SU-DHL-6 (cell line): ENCODE results near the gene LRRK1.

Source experiments
- EZH2phosphoT487 ChIP-seq: fragments of 200-600 bp; sonication (generic), shearing (Covaris generic); conservative IDR thresholded peaks from 2 replicates; pipeline ENCODE4 v1.6.1; 2018; ENCODE audit warnings: mild to moderate bottlenecking, antibody characterized with exemption, low read length, moderate library complexity, mixed read lengths
- TF ChIP-seq, protein P1 (sequence below): fragments of 200-600 bp; sonication (generic); IDR thresholded peaks from one replicate; pipeline ENCODE4 v1.5.1; 2017; ENCODE audit warnings: antibody characterized with exemption, mild to moderate bottlenecking, low read length, moderate library complexity; ENCODE audit not compliant: insufficient read depth, poor library complexity, severe bottlenecking

DNA sequence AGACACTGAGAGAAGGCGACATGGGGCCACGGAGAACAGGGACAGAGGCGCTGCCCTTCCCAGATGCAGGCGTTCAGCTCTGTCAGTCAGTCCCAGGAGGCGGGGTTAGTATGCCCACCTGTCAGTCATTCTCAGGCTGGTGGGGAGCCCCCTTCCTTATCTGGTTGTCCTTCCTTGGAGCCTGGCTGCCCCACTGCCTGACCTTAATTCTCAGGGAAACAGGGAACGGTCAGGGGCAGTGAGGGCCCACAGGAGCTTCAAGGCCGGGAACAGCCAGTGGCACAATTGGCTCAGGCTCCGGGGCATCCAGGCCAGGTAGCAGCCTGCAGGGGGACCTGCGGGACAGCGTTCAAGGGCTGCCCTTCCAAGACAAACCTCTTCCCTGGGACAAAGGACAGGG is 199.5 kb downstream of the LRRK1 start:
- TF ChIP-seq, protein P1, sequence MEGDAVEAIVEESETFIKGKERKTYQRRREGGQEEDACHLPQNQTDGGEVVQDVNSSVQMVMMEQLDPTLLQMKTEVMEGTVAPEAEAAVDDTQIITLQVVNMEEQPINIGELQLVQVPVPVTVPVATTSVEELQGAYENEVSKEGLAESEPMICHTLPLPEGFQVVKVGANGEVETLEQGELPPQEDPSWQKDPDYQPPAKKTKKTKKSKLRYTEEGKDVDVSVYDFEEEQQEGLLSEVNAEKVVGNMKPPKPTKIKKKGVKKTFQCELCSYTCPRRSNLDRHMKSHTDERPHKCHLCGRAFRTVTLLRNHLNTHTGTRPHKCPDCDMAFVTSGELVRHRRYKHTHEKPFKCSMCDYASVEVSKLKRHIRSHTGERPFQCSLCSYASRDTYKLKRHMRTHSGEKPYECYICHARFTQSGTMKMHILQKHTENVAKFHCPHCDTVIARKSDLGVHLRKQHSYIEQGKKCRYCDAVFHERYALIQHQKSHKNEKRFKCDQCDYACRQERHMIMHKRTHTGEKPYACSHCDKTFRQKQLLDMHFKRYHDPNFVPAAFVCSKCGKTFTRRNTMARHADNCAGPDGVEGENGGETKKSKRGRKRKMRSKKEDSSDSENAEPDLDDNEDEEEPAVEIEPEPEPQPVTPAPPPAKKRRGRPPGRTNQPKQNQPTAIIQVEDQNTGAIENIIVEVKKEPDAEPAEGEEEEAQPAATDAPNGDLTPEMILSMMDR = no peak
- no peak for TF ChIP-seq EZH2phosphoT487
